Fibroblast of the conjunctiva (primary cell): ENCODE data around the gene HPD.

Experiments used
- DNase-seq: peaks from one replicate; pipeline ENCODE4 v3.0.0-alpha.2; 2010; ENCODE audit warnings: low read depth

HPD gene

DNA sequence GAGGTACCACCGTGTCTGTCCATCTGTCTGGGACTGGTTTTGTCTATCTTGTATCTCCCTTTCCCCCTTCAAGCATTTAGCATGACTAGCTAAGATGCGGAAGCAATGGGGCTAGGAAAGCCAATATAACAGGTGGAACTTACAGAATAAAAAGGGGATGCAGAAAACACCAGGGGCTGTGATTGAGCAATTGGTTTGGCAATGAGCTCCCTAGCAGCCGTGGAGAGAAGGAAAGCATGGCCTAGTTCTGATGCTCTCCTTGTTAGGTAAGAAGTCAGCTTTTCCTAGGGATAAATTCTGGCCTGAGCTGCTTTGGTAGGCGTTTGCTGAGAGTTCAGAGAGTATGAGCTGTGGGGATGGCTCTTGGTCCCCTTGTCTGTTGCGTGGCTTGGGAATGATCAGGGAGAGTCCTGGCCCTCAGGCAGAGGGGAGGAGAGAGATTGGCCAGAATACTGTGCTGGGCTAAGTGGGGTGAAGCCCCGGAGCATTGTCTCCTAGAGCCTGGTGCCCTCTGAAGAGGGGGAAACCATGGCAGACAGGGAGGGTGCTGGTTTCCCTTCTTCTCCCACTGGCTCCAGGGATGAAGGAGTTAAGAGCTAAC, 47.7 kb downstream of the HPD start:
- DNase-seq: no peak

GRCh38 chr12:121810234-121810817, 48.3 kb downstream of the HPD start:
- no peak for DNase-seq

DNA sequence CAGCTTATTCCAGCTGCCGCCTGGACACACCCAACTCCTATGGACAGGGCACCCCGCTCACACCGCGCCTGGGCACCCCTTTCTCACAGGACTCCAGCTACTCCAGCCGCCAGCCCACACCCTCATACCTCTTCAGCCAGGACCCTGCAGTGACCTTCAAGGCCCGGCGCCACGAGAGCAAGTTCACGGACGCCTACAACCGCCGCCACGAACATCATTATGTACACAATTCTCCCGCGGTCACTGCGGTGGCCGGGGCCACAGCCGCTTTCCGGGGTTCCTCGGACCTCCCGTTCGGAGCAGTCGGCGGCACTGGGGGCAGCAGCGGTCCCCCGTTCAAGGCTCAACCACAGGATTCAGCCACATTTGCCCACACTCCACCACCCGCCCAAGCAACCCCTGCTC, 48.9 kb downstream of the HPD start:
- DNase-seq: no peak

- no peak for DNase-seq
Observed at GRCh38 chr12:121808623-121809022, 50.0 kb downstream of the HPD start.

DNA sequence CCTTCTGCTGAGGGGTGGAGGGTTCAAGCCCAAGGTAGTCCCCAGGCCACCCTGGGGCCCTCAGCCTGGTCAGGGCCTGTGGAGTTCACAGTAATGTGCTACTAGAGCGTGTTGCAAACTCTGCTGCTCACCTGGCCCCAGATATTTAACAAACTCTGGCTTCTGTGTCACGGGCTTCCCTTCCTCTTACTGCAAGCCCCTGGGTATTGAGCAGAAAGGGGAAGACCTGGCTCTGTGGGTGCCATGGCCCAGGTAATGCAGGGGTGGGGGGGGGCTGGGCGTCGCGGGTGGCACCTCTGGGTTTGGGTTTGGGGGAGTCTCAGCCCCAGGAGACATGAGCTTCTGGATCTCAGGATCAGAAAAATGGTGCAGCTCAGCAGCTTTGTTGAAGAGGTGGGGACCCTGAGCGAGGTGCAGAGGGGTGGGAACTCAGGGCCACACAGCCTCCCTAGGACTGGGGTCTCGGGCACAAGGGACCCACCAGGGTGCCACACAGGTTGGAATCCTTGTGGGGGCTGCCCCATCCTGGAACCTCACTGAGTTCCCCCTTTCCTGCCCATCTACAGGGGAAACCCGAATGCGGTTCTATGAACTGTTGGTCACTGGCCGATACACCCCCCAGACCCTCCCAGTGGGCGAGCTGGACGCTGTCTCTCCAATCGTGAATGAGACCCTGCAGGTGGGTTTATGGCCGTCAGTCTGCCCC, 50.9 kb downstream of the HPD start:
- DNase-seq: no peak

GRCh38 chr12:121806546-121807423, 51.9 kb downstream of the HPD start:
- no peak for DNase-seq

- DNase-seq: no peak
Observed at GRCh38 chr12:121806009-121806545, 52.6 kb downstream of the HPD start.

DNA sequence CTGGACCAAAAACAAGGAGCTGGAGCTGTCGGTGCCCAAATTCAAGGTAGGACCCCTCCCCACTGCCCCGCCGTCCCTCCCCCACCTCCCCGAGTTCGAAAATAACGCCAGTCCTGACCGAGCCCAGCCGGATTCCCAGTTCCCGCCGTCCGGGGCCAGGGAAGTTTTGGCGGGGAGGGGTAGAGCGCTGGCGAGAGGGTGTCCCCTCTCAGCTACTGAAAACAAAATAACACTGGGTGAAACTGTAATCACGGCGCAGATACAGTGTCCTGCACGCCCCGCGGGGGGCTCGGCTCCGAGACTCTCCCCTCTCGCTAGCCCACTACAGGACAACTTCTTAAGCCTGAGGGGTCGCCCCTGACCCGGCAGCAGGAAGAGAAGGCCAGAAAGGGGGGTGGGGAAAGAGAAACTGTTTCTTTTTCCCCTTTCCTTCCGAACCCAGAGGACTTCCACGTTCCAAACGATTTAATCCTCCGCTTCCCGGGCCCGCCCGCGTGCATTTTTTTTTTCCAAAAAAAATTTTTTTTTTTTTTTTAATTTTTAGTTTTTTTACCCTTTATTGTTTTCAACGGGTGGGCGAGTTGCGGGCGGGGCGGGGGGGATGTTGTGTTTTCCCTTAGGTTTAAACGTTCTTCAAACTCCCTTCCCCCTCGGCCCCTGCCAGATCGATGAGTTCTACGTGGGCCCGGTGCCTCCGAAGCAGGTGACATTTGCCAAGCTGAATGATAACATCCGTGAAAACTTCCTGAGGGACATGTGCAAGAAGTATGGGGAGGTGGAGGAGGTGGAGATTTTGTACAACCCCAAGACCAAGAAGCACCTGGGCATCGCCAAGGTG, 53.3 kb downstream of the HPD start:
- DNase-seq: no peak

GRCh38 chr12:121804417-121805111, 54.1 kb downstream of the HPD start:
- no peak for DNase-seq

- no peak for DNase-seq
Observed at GRCh38 chr12:121803861-121804416, 54.7 kb downstream of the HPD start, which contains the start of gene SETD1B. TSS of gene SETD1B (plus strand) at chr12:121804009. CDS start at chr12:121804738, 729 bp downstream.

- peak; percentile 95 for DNase-seq
Observed at GRCh38 chr12:121802843-121803698, 55.6 kb downstream of the HPD start.

DNA sequence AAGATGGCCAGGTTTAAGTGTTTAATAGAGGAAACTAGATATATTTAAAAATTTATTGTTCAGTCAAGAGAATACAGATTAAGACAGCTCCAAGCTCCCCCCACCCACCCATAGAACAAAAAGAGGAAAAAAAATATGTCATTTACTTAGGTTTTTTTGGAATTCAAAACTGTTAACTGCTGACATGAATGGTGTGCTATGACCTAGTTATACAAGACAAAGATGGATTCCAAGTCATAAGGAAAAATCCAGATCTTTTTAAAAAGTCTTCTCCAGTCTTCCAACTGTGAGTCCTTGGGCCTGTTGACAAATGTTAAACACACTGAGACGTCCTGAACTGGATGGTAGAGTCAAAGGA, 56.2 kb downstream of the HPD start:
- no peak for DNase-seq

- DNase-seq: no peak
Observed at GRCh38 chr12:121801595-121802484, 56.8 kb downstream of the HPD start.

DNA sequence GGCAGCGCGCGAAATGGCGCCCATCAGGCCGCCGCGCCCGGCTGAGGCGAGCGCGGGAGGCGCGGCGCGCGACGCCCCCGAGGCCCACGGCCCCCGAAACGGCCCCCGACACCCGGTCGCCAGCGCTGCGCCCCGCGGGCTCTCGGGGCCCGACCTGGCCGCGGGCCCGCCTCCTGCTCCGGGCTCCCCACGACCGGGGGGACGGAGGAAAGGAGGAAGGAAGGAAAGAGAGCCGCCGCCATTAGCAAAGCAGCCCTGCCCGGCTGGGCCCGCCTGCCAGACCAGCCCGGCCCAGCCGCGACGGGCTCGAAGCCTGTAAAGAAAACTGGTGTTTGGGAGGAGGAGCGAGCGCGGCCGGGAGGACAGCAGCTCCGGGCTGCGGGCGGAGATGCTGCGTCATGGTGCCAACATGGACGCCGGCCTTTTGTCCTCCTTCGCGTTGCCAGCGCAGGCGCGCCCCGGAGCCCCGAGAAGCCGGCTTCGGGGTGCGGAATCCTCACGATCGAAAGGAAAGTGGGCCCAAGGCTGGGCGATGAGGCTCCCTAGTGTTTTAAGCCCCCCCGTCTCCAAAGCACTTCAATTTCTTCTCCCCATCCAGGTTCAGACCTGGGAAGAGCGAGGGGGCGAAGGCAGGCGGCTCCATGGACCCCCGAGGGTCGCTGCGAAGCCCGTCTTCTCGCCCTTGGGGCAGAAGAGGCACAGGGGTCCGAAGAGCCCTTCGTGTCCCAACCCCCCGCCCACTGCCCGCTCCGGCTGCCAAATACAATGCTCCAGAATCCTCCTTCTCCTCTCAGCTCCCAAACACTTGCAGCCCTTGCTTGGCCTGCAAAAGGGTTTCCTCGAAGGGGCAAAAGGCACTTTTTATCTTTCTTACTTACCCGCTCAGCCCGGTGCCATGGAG, 57.7 kb downstream of the HPD start:
- DNase-seq: no peak

GRCh38 chr12:121799842-121800693, 58.6 kb downstream of the HPD start:
- peak; percentile 82 for DNase-seq

- DNase-seq: no peak
Observed at GRCh38 chr12:121799156-121799841, 59.4 kb downstream of the HPD start.
